ENCODE results near the gene MGARP. TPM values are rescaled to one million over a fixed set of nuclear protein-coding genes. Genes with fewer than 3 reads are reported as not detected.

MGARP gene
- total RNA-seq, 1 donor from 2014 or later, result 0.60 TPM

DNA sequence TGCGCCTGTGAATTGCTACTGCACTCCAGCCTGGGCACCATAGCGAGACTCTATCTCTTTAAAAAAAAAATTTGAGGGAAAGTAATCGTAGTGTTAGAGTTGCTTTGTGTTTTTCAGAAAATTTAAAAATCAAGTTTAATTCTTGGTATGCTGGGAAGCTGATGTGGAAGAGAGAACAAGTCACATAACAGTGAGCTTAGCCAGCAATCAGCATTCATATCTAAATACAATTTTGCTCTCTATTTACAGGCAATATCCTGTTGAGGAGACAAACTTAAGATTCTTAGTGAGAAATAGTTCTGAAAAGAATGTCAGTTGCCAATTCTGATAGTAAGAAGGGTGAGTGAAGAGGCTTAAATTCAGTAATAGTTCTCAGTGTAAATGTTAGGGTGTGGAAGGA is 31.9 kb upstream of the MGARP start:
- H3K4me1 ChIP-seq, result peaks cover 65% of the 10 kb centered on the region
- H3K9me3 ChIP-seq (replicated peaks), result no peaks in the 10 kb centered on the region
- intact Hi-C loops (cut with micrococcal nuclease), result no loop called here
- H3K36me3 ChIP-seq, result no peaks in the 10 kb centered on the region
- no peak for DNase-seq
- no peaks in the 10 kb centered on the region for H3K27me3 ChIP-seq (ENCODE audit: low read depth)
- H3K4me3 ChIP-seq, result no peak overlapping the region
- no peak for TF ChIP-seq CTCF (IDR thresholded peaks at IDR 0.05; ENCODE audit: borderline replicate concordance)
- no peak overlapping the region for H3K27ac ChIP-seq (replicated peaks)

- H3K27ac ChIP-seq (replicated peaks), result no peak overlapping the region
- intact Hi-C loops (cut with micrococcal nuclease), result no loop called here
- no peak for DNase-seq
- H3K36me3 ChIP-seq, result no peaks in the 10 kb centered on the region
- no peak overlapping the region for H3K4me3 ChIP-seq
- TF ChIP-seq CTCF (IDR thresholded peaks at IDR 0.05; ENCODE audit: borderline replicate concordance), result no peak
- no peaks in the 10 kb centered on the region for H3K27me3 ChIP-seq (ENCODE audit: low read depth)
- peaks cover 4% of the 10 kb centered on the region for H3K9me3 ChIP-seq (replicated peaks)
- H3K4me1 ChIP-seq, result peaks cover 54% of the 10 kb centered on the region
Observed at GRCh38 chr4:139304920-139305319, 24.9 kb upstream of the MGARP start.

- H3K27me3 ChIP-seq (ENCODE audit: low read depth), result no peaks in the 10 kb centered on the region
- intact Hi-C loops (cut with micrococcal nuclease), result no loop called here
- H3K4me3 ChIP-seq, result peak within 1 kb of the TSS; percentile 82
- peaks cover 4% of the 10 kb centered on the region for H3K9me3 ChIP-seq (replicated peaks)
- H3K36me3 ChIP-seq, result no peaks in the 10 kb centered on the region
- TF ChIP-seq CTCF (IDR thresholded peaks at IDR 0.05; ENCODE audit: borderline replicate concordance), result peak; percentile 29
- H3K4me1 ChIP-seq, result peaks cover 61% of the 10 kb centered on the region
- H3K27ac ChIP-seq (replicated peaks), result peak within 1 kb of the TSS; percentile 97
- peak; percentile 40 for DNase-seq
Observed at GRCh38 chr4:139301821-139302611, 22.0 kb upstream of the MGARP start, which contains the start of gene NDUFC1. TSS of gene NDUFC1 (minus strand) at chr4:139302477. CDS start at chr4:139295798, 6,679 bp downstream.

DNA sequence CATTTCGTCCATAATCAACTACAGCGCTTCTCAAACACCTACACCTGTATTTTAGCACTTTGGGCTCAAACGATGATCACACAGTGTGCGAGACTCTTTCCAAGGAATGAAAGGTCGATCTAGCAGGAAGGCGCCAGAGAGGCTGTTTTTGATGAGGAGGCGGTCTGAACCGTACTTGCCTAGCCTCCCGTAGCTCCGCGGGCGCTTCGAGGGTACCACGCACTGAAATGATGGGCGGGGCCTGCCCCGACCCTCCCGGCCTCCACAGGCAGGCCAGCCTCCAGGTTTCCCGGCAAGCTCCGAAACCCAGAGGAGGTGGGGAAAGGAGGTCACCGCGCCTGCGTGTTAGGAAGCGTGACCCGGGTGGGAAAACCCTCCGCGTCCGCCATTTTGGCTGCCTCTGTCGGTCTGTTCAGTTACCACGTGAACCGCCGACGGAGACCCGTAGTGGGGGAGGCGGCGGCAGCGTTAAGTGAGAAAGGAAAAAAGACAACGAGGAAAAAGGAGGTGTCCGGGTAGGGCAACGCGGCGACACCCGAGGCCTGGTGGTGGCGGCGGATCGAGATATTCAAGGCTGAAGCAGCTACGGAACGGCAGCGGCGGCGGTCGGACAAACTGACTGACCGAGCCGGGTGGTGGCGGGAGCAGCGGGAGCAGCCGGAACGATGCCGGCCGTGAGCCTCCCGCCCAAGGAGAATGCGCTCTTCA is 21.2 kb upstream of the MGARP start, which contains the start of gene NAA15:
Gene NAA15 (plus strand): TSS at position 393 of the 708 bp plus-strand sequence. CDS start 273 bp downstream, at position 666.
- peak; percentile 98 for DNase-seq
- H3K4me3 ChIP-seq, result peak within 1 kb of the TSS; percentile 82
- H3K36me3 ChIP-seq, result no peaks in the 10 kb centered on the region
- H3K27ac ChIP-seq (replicated peaks), result peak within 1 kb of the TSS; percentile 97
- intact Hi-C loops (cut with micrococcal nuclease), result no loop called here
- H3K27me3 ChIP-seq (ENCODE audit: low read depth), result no peaks in the 10 kb centered on the region
- H3K9me3 ChIP-seq (replicated peaks), result peaks cover 4% of the 10 kb centered on the region
- TF ChIP-seq CTCF (IDR thresholded peaks at IDR 0.05; ENCODE audit: borderline replicate concordance), result no peak
- H3K4me1 ChIP-seq, result peaks cover 65% of the 10 kb centered on the region

GRCh38 chr4:139300431-139301112 is 20.5 kb upstream of the MGARP start:
- peak overlapping the region; percentile 82 for H3K4me3 ChIP-seq
- H3K27me3 ChIP-seq (ENCODE audit: low read depth), result no peaks in the 10 kb centered on the region
- DNase-seq, result no peak
- H3K36me3 ChIP-seq, result no peaks in the 10 kb centered on the region
- intact Hi-C loops (cut with micrococcal nuclease), result no loop called here
- no peak for TF ChIP-seq CTCF (IDR thresholded peaks at IDR 0.05; ENCODE audit: borderline replicate concordance)
- H3K9me3 ChIP-seq (replicated peaks), result peaks cover 4% of the 10 kb centered on the region
- peak overlapping the region; percentile 97 for H3K27ac ChIP-seq (replicated peaks)
- H3K4me1 ChIP-seq, result peaks cover 71% of the 10 kb centered on the region
